HG03354 (cell line): ENCODE measurements around the gene PRR20G.

ENCODE experiments used
- ATAC-seq: cut with Tn5 transposase; IDR thresholded peaks from one replicate; pipeline ENCODE4 v1.9.1; 2021; ENCODE audit warnings: mild to moderate bottlenecking; ENCODE audit not compliant: unreplicated experiment, poor library complexity, severe bottlenecking

The PRR20G gene

DNA sequence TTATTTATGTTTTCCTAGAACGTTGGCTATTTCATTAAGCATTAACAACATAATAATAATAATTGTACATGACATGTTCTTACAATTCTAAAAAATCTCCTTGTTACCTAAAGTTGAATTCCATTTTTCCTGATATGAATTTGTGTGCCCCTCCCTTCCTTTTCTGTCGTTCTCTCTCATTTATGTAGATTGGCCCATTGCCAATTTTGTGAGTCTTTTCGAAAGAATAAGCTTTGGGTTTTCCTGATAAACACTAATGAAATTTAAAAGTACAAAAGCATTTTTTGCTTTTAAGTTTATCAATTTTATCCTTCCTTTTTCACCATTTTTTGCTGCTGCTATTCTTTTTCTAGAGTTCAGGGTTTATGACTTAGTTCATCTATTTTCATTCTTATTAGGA is 50.0 kb downstream of the PRR20G start:
- no peak for ATAC-seq

DNA sequence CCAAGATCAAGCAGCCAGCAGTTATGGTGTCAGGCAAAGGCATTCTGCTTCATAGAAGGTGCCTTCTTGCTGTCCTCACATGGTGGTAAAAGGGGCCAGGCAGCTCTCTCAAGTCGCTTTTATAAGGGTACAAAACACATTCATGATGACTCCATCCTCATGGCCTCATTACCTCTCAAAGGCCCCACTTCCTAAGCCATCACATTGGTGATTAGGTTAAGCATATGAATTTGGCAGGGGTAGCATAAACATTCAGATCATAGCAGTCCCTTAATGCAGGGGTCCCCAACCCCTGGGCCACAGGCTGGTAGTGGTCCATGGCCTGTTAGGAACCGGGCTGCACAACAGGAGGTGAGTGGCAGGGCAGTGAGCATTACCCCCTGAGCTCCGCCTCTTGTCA is 52.1 kb downstream of the PRR20G start:
- no peak for ATAC-seq

DNA sequence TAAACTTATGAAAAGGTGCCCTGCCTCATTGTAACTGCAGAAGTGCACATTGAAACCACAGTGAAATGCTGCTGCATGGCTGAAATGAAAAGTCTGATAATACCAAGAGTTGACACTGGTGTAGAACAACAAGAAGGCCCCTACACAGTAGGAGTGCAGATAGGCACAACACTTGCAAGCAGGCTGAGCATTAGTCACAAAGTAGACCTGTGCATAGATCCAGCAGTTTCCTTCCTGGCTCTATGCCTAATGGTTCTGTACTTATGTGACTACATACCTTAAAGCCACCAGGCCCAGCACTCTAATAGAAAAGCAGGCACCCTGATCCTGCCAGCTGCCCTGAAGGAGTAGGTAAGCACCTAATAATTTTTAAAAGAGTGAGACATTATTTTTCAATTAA is 53.1 kb downstream of the PRR20G start:
- no peak for ATAC-seq
